ENCODE results near the gene GPR75. TPM values are rescaled to one million over a fixed set of nuclear protein-coding genes. Genes with fewer than 3 reads are reported as not detected.

The GPR75 gene
- total RNA-seq = 1 to 10 TPM in 2 of 4 donors, under 1 TPM in 1, not detected in 1; 0.29 to 6.3 (median 2.1) TPM

GRCh38 chr2:53859206-53860181 lies at the start of gene GPR75:
GPR75 (minus strand) TSS chr2:53859967; CDS start chr2:53854756, 5,211 bp downstream.
- Histone ChIP-seq H3K9me3 (no peaks in the 10 kb centered on the region), H3K27me3 (no peaks in the 10 kb centered on the region), H3K36me3 (no peaks in the 10 kb centered on the region), H3K4me3 (peak within 1 kb of the TSS; percentile 15 to 47), H3K27ac (peak within 1 kb of the TSS in 1 of 2 donors; percentile 17), H3K4me1 (no peaks in the 10 kb centered on the region)
- intact Hi-C loops (cut with DNase I; ENCODE audit: low total_unique reads) = no loop called here
- DNase-seq = peak in 1 of 2 donors; percentile 20
- no peak for TF ChIP-seq CTCF (IDR thresholded peaks at IDR 0.05)
- TF ChIP-seq POLR2A (IDR thresholded peaks at IDR 0.05) = no peak

GRCh38 chr2:53907582-53907981 lies 47.8 kb upstream of the GPR75 start:
- TF ChIP-seq CTCF (IDR thresholded peaks at IDR 0.05) = no peak
- no peak for TF ChIP-seq POLR2A (IDR thresholded peaks at IDR 0.05)
- no peak overlapping the region for H3K4me3 ChIP-seq
- DNase-seq = no peak
- H3K9me3 ChIP-seq = no peaks in the 10 kb centered on the region
- intact Hi-C loops (cut with DNase I; ENCODE audit: low total_unique reads) = no loop called here
- H3K27ac ChIP-seq = no peak overlapping the region
- H3K4me1 ChIP-seq = no peaks in the 10 kb centered on the region
- H3K36me3 ChIP-seq = no peaks in the 10 kb centered on the region
- H3K27me3 ChIP-seq = no peaks in the 10 kb centered on the region

GRCh38 chr2:53905396-53905795 lies 45.6 kb upstream of the GPR75 start:
- no peak for DNase-seq
- Histone ChIP-seq H3K4me1 (no peaks in the 10 kb centered on the region), H3K27me3 (no peaks in the 10 kb centered on the region), H3K36me3 (no peaks in the 10 kb centered on the region), H3K27ac (no peak overlapping the region), H3K4me3 (no peak overlapping the region), H3K9me3 (no peaks in the 10 kb centered on the region)
- intact Hi-C loops (cut with DNase I; ENCODE audit: low total_unique reads) = no loop called here
- TF ChIP-seq CTCF (IDR thresholded peaks at IDR 0.05) = no peak
- TF ChIP-seq POLR2A (IDR thresholded peaks at IDR 0.05) = no peak

DNA sequence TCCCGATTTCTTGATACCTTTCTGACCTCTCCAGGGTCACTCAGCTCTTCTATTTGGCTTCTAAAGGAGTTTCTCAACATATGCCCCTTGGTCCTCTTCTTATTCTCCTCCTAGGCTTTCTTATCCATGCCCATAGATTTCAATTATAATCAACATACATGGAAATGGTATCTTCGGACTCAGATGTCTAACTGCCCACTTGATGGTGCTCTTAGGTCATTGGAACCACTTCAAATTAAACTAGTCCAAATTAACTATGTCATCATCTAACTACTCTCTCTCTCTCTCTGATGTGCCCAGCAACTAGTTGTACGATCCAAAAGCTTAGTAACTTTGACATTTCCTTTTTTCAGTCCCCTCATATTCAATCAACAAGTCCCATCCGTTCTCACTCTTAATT lies 43.2 kb upstream of the GPR75 start:
- Histone ChIP-seq H3K9me3 (no peaks in the 10 kb centered on the region), H3K27ac (no peak overlapping the region), H3K27me3 (no peaks in the 10 kb centered on the region), H3K4me1 (no peaks in the 10 kb centered on the region), H3K4me3 (no peak overlapping the region), H3K36me3 (no peaks in the 10 kb centered on the region)
- TF ChIP-seq POLR2A (IDR thresholded peaks at IDR 0.05) (no peak), CTCF (IDR thresholded peaks at IDR 0.05) (no peak)
- DNase-seq = no peak
- intact Hi-C loops (cut with DNase I; ENCODE audit: low total_unique reads) = no loop called here

GRCh38 chr2:53901192-53901591 lies 41.4 kb upstream of the GPR75 start:
- no peak overlapping the region for H3K4me3 ChIP-seq
- no peaks in the 10 kb centered on the region for H3K27me3 ChIP-seq
- DNase-seq = no peak
- H3K4me1 ChIP-seq = no peaks in the 10 kb centered on the region
- H3K27ac ChIP-seq = no peak overlapping the region
- H3K36me3 ChIP-seq = no peaks in the 10 kb centered on the region
- no peaks in the 10 kb centered on the region for H3K9me3 ChIP-seq
- intact Hi-C loops (cut with DNase I; ENCODE audit: low total_unique reads) = no loop called here
- TF ChIP-seq POLR2A (IDR thresholded peaks at IDR 0.05) (no peak), CTCF (IDR thresholded peaks at IDR 0.05) (no peak)

All from uterus (tissue), 4 donors.